Measurements from ENCODE around the gene TBC1D16. TPM values are rescaled to one million over a fixed set of nuclear protein-coding genes. Genes with fewer than 3 reads are reported as not detected.

Gene TBC1D16
- total RNA-seq, 1 experiment from 2014 or later = 55.4 TPM

- TF ChIP-seq CTCF (IDR thresholded peaks at IDR 0.05; ENCODE audit: insufficient read depth in 1 of 2, low read depth in 1 of 2, low read length in 1 of 2, severe bottlenecking in 1 of 2, unreplicated experiment in 1 of 2) = no peak
- no peaks in the 10 kb centered on the region for H3K9me3 Mint-ChIP-seq (ENCODE audit: unreplicated experiment)
- CTCF ChIA-PET = interaction anchor here (0.6 to 1.4 kb wide), 11 partner anchors 19 to 270 kb away, joined by 3 to 8 read pairs (median 4); no protein-coding TSS in a partner anchor
- H3K27me3 ChIP-seq (replicated peaks; ENCODE audit: control insufficient read depth, insufficient read depth, low read length) = no peaks in the 10 kb centered on the region
- peak overlapping the region; percentile 96 for H3K4me3 Mint-ChIP-seq (ENCODE audit: unreplicated experiment)
- intact Hi-C loops (cut with micrococcal nuclease; ENCODE audit: unreplicated experiment) = loop anchor here (1.0 to 5.0 kb wide), 5 partner anchors 40 to 249 kb away; no protein-coding TSS in a partner anchor
- peak; percentile 72 to 75 for DNase-seq
- no peaks in the 10 kb centered on the region for H3K9me3 ChIP-seq
- H3K4me1 ChIP-seq = peaks cover 62% of the 10 kb centered on the region
- H3K4me1 Mint-ChIP-seq (ENCODE audit: low read depth, unreplicated experiment) = peaks cover 44% of the 10 kb centered on the region
- no peaks in the 10 kb centered on the region; the same call in 1 of the 2 replicates for H3K36me3 ChIP-seq (ENCODE audit: control insufficient read depth, insufficient read depth, low read length)
- peak overlapping the region; percentile 100 for H3K27ac Mint-ChIP-seq (ENCODE audit: unreplicated experiment)
- no TSS peak for BruUV-seq (replicated peaks)
- POLR2A ChIA-PET = interaction anchor here (0.5 to 4.5 kb wide), 11 partner anchors 11 to 370 kb away, joined by 3 to 170 read pairs (median 3); partner anchors contain the start of genes CBX4 and CBX8
- peak overlapping the region; percentile 48 for H3K4me3 ChIP-seq (ENCODE audit: low read depth, low read length)
- peaks cover 29% of the 10 kb centered on the region for H3K36me3 Mint-ChIP-seq (ENCODE audit: insufficient read depth, unreplicated experiment)
- no peaks in the 10 kb centered on the region for H3K27me3 Mint-ChIP-seq (ENCODE audit: insufficient read depth, unreplicated experiment)
Measured at GRCh38 chr17:79991924-79992648, 43.6 kb downstream of the TBC1D16 start.

DNA sequence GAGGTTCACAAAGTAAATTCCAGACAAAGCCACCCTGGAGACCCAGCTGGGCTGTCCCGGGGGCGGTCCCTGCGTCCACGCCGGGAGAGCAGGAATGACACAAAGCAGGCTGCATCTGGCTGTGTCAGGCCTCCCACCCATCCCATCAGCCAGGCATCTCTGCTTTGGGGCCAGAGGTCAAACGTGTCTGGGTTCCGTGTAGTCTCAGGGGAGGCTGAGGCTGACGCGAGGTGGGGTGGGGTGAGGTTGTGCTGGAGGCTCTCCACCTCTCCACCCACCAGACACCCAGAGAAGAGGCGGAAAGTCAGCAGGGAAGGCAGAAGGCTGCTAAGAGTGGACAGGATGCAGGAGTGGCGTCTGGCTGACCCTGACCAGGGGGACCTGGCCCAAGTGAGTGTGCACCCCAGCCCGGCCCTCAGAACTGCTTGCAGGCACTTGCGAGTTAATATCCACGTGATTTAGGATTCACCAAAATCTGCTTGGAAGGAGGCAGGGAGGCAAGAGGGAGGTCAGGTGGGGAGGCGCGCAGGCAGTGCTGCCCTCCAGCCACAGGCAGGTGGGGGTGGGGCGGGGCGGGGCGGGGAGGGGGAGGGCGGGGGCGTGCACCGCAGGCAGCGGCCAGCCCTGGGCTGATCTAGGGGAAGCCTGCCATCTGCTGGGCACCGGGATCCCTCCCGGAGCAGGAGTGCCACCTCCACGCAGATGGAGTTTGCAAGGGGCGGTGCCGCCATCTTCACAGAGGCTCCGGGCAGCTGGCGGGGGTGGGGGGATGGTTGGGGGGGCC is 44.3 kb downstream of the TBC1D16 start:
- no peaks in the 10 kb centered on the region for H3K27me3 Mint-ChIP-seq (ENCODE audit: insufficient read depth, unreplicated experiment)
- ChIA-PET POLR2A (interaction anchor here (0.6 to 4.5 kb wide), 4 partner anchors 17 to 149 kb away, joined by 3 to 170 read pairs (median 4); partner anchors contain the start of gene CBX4), CTCF (interaction anchor here (0.6 to 1.4 kb wide), 8 partner anchors 41 to 269 kb away, joined by 3 to 6 read pairs (median 4); no protein-coding TSS in a partner anchor)
- Histone ChIP-seq H3K36me3 (ENCODE audit: control insufficient read depth, insufficient read depth, low read length) (no peaks in the 10 kb centered on the region; the same call in 1 of the 2 replicates), H3K4me3 (ENCODE audit: low read depth, low read length) (peak overlapping the region; percentile 48), H3K4me1 (peaks cover 62% of the 10 kb centered on the region), H3K9me3 (no peaks in the 10 kb centered on the region), H3K27me3 (replicated peaks; ENCODE audit: control insufficient read depth, insufficient read depth, low read length) (no peaks in the 10 kb centered on the region)
- peak; percentile 94 to 96 for DNase-seq
- TF ChIP-seq CTCF (IDR thresholded peaks at IDR 0.05; ENCODE audit: insufficient read depth in 1 of 2, low read depth in 1 of 2, low read length in 1 of 2, severe bottlenecking in 1 of 2, unreplicated experiment in 1 of 2) = peak; percentile 67 to 79
- peak overlapping the region; percentile 100 for H3K27ac Mint-ChIP-seq (ENCODE audit: unreplicated experiment)
- no peaks in the 10 kb centered on the region for H3K9me3 Mint-ChIP-seq (ENCODE audit: unreplicated experiment)
- intact Hi-C loops (cut with micrococcal nuclease; ENCODE audit: unreplicated experiment) = loop anchor here (5.0 kb wide), 1 partner anchor 39 kb away; no protein-coding TSS in a partner anchor
- H3K4me1 Mint-ChIP-seq (ENCODE audit: low read depth, unreplicated experiment) = peaks cover 44% of the 10 kb centered on the region
- peaks cover 29% of the 10 kb centered on the region for H3K36me3 Mint-ChIP-seq (ENCODE audit: insufficient read depth, unreplicated experiment)
- BruUV-seq (replicated peaks) = no TSS peak
- H3K4me3 Mint-ChIP-seq (ENCODE audit: unreplicated experiment) = peak overlapping the region; percentile 96

DNA sequence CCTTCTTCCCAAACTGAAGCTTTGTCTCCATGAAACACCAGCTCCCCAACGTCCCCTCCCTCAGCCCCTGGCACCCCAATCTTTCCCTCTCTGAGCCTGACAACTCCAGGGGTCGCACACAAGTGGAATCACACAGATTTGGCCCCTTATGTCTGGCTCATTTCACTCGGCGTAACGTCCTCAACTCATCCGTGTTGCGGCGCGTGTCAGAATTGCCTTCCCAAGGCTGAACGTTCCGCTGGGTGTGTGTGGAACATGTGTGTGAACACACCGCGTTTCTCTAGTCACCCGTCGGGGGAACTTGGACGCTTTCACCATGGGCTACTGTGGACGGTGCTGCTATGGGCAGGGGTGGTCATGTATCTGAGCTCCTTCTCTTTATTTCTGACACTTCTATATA is 45.0 kb downstream of the TBC1D16 start:
- peaks cover 62% of the 10 kb centered on the region for H3K4me1 ChIP-seq
- no peaks in the 10 kb centered on the region; the same call in 1 of the 2 replicates for H3K36me3 ChIP-seq (ENCODE audit: control insufficient read depth, insufficient read depth, low read length)
- H3K9me3 ChIP-seq = no peaks in the 10 kb centered on the region
- Mint-ChIP-seq H3K36me3 (ENCODE audit: insufficient read depth, unreplicated experiment) (peaks cover 29% of the 10 kb centered on the region), H3K4me1 (ENCODE audit: low read depth, unreplicated experiment) (peaks cover 44% of the 10 kb centered on the region), H3K4me3 (ENCODE audit: unreplicated experiment) (peak overlapping the region; percentile 96), H3K27ac (ENCODE audit: unreplicated experiment) (peak overlapping the region; percentile 100), H3K27me3 (ENCODE audit: insufficient read depth, unreplicated experiment) (no peaks in the 10 kb centered on the region), H3K9me3 (ENCODE audit: unreplicated experiment) (no peaks in the 10 kb centered on the region)
- ChIA-PET POLR2A (interaction anchor here (4.5 kb wide), 1 partner anchor 148 kb away, joined by 170 read pairs; the partner anchor contains the start of gene CBX4), CTCF (interaction anchor here (1.4 kb wide), 1 partner anchor 75 kb away, joined by 5 read pairs; no protein-coding TSS in a partner anchor)
- no peak for DNase-seq
- TF ChIP-seq CTCF (IDR thresholded peaks at IDR 0.05; ENCODE audit: insufficient read depth in 1 of 2, low read depth in 1 of 2, low read length in 1 of 2, severe bottlenecking in 1 of 2, unreplicated experiment in 1 of 2) = no peak
- no TSS peak for BruUV-seq (replicated peaks)
- H3K4me3 ChIP-seq (ENCODE audit: low read depth, low read length) = no peak overlapping the region
- H3K27me3 ChIP-seq (replicated peaks; ENCODE audit: control insufficient read depth, insufficient read depth, low read length) = no peaks in the 10 kb centered on the region
- intact Hi-C loops (cut with micrococcal nuclease; ENCODE audit: unreplicated experiment) = loop anchor here (5.0 kb wide), 1 partner anchor 38 kb away; no protein-coding TSS in a partner anchor
